Dedifferentiated amniotic fluid mesenchymal stem cell (primary cell): ENCODE measurements around the gene FARS2.
"Not testable (repeated sequence)": the region's sequence is repeated elsewhere in the genome, so short reads cannot be mapped to it uniquely, and the experiment has no call there.

ENCODE experiments used
- DNase-seq: peaks from one replicate; pipeline ENCODE4 v3.0.0-alpha.2; 2016; ENCODE audit errors: extremely low spot score

Gene FARS2

GRCh38 chr6:5630636-5631035, 369.3 kb downstream of the FARS2 start:
- DNase-seq, result no peak

GRCh38 chr6:5632348-5632935, 371.1 kb downstream of the FARS2 start:
- no peak for DNase-seq

GRCh38 chr6:5634525-5634924, 373.2 kb downstream of the FARS2 start:
- DNase-seq, result peak; percentile 67

- no peak for DNase-seq
Measured at GRCh38 chr6:5636210-5637030, 375.1 kb downstream of the FARS2 start.

- DNase-seq, result no peak
Measured at GRCh38 chr6:5637714-5638113, 376.4 kb downstream of the FARS2 start.

GRCh38 chr6:5638666-5639065, 377.4 kb downstream of the FARS2 start:
- no peak for DNase-seq

GRCh38 chr6:5639193-5639592, 377.9 kb downstream of the FARS2 start:
- no peak for DNase-seq

GRCh38 chr6:5640614-5641013, 379.3 kb downstream of the FARS2 start:
- DNase-seq, result no peak

GRCh38 chr6:5644523-5645185, 383.3 kb downstream of the FARS2 start:
- no peak for DNase-seq

GRCh38 chr6:5645328-5646290, 384.3 kb downstream of the FARS2 start:
- no peak for DNase-seq

GRCh38 chr6:5652406-5653137, 391.3 kb downstream of the FARS2 start:
- DNase-seq, result no peak

GRCh38 chr6:5653801-5654200, 392.5 kb downstream of the FARS2 start:
- DNase-seq, result no peak

- DNase-seq, result no peak
Measured at GRCh38 chr6:5656226-5656625, 394.9 kb downstream of the FARS2 start.

GRCh38 chr6:5656695-5657094, 395.4 kb downstream of the FARS2 start:
- DNase-seq, result not testable (repeated sequence)

- DNase-seq, result no peak
Measured at GRCh38 chr6:5657684-5658430, 396.5 kb downstream of the FARS2 start.

GRCh38 chr6:5659467-5659866, 398.2 kb downstream of the FARS2 start:
- no peak for DNase-seq

GRCh38 chr6:5660772-5661171, 399.5 kb downstream of the FARS2 start:
- no peak for DNase-seq

- DNase-seq, result no peak
Measured at GRCh38 chr6:5662797-5663196, 401.5 kb downstream of the FARS2 start.

- DNase-seq, result no peak
Measured at GRCh38 chr6:5663259-5663658, 401.9 kb downstream of the FARS2 start.

GRCh38 chr6:5663739-5664138, 402.4 kb downstream of the FARS2 start:
- DNase-seq, result no peak
